ENCODE measurements around the gene UGT1A9. TPM values are rescaled to one million over a fixed set of nuclear protein-coding genes. Genes with fewer than 3 reads are reported as not detected.

The UGT1A9 gene
- total and polyA plus RNA-seq, 2 of the 13 experiments (the other 11 are each of a cell fraction or from before 2014, with no cell fraction given), result 0.07 TPM; not detected in 1

- no peaks in the 10 kb centered on the region for H3K79me2 ChIP-seq (ENCODE audit: insufficient read depth, low read length)
- no peak overlapping the region for H3K9ac ChIP-seq (ENCODE audit: insufficient read depth, low read depth, low read length)
- no TSS peak for BruUV-seq (replicated peaks)
- no peak overlapping the region for H2AFZ ChIP-seq (ENCODE audit: low read length)
- 52% methylated on average over 9 of the region's 9 CpGs for WGBS (ENCODE audit: low lambda C conversion rate)
- intact Hi-C loops (cut with micrococcal nuclease; ENCODE audit: unreplicated experiment), result no loop called here
- ChIA-PET CTCF (ENCODE audit: low intra/inter-chr PET ratio, low total read pairs) (no interaction called here), POLR2A (no interaction called here)
- DNase-seq (ENCODE audit: low spot score), result no peak
- H3K9me3 ChIP-seq (ENCODE audit: low read length), result no peaks in the 10 kb centered on the region
- H3K27ac ChIP-seq (ENCODE audit: extremely low read length, insufficient read depth, low read length), result no peak overlapping the region
- no peak overlapping the region for H3K4me2 ChIP-seq (ENCODE audit: low read depth, low read length)
- no peak overlapping the region for H3K4me3 ChIP-seq (replicated peaks in 1 of 3; ENCODE audit: insufficient read depth in 1 of 3, low read depth in 2 of 3, low read length in 3 of 3)
- H3K4me1 ChIP-seq (ENCODE audit: insufficient read depth, low read length), result peaks cover 14% of the 10 kb centered on the region; the same call in 1 of the 2 replicates
- no peaks in the 10 kb centered on the region for H3K36me3 ChIP-seq (replicated peaks in 1 of 2; ENCODE audit: control insufficient read depth in 1 of 2, insufficient read depth in 2 of 2, low read length in 2 of 2)
- peaks cover 7 to 43% of the 10 kb centered on the region in 2 experiments; a peak in 3 of 5 replicates for H3K27me3 ChIP-seq (ENCODE audit: control insufficient read depth in 1 of 2, insufficient read depth in 2 of 2, low read length in 2 of 2)
- no peak for TF ChIP-seq XBP1 (CRISPR knock-in tag; IDR thresholded peaks at IDR 0.05)
- TF ChIP-seq ZNF710 (CRISPR knock-in tag; IDR thresholded peaks at IDR 0.05; ENCODE audit: borderline replicate concordance), result no peak
- no peak for TF ChIP-seq CHD4 (IDR thresholded peaks at IDR 0.05; ENCODE audit: borderline replicate concordance, low read length)
- TF ChIP-seq SP140L (CRISPR knock-in tag; IDR thresholded peaks at IDR 0.05; ENCODE audit: borderline replicate concordance), result no peak
- no peak for TF ChIP-seq PBX3 (CRISPR knock-in tag; IDR thresholded peaks at IDR 0.05; ENCODE audit: borderline replicate concordance)
- no peak for TF ChIP-seq ZNF674 (CRISPR knock-in tag; IDR thresholded peaks at IDR 0.05; ENCODE audit: low read depth)
- TF ChIP-seq MTA1 (CRISPR knock-in tag; IDR thresholded peaks at IDR 0.05; ENCODE audit: borderline replicate concordance), result no peak
- no peak for TF ChIP-seq ATF7-NPFF (CRISPR knock-in tag; IDR thresholded peaks at IDR 0.05; ENCODE audit: low read depth)
- no peak for TF ChIP-seq ZNF281 (CRISPR knock-in tag; IDR thresholded peaks at IDR 0.05; ENCODE audit: borderline replicate concordance)
- no peak for TF ChIP-seq THRA (CRISPR knock-in tag; IDR thresholded peaks at IDR 0.05; ENCODE audit: borderline replicate concordance)
- TF ChIP-seq ZNF761 (CRISPR knock-in tag; conservative IDR thresholded peaks at IDR 0.05), result no peak
- no peak for FAIRE-seq
- in situ Hi-C loops (cut with HindIII; ENCODE audit: extremely low pct_ligation_motif_present, low pct_unique_long_range_greater_than_20kb), result no loop called here
- no peak for ATAC-seq
- H4K20me1 ChIP-seq (ENCODE audit: insufficient read depth, low read length), result no peaks in the 10 kb centered on the region
Observed at GRCh38 chr2:233791883-233792329, 120.2 kb downstream of the UGT1A9 start.
